HT-29 (cell line): ENCODE data around the gene PDE4A. TPM values are rescaled to one million over a fixed set of nuclear protein-coding genes. Genes with fewer than 3 reads are reported as not detected.
"Not testable (repeated sequence)": the region's sequence is repeated elsewhere in the genome, so short reads cannot be mapped to it uniquely, and the experiment has no call there.

Experiments
- DNase-seq: peaks from one replicate; pipeline ENCODE4 v3.0.0-alpha.2; 2015; ENCODE audit warnings: low spot score
- total RNA-seq: library from RNA; depleted of rRNA; stranded (reverse); fragments of >200 nt; shearing (Covaris generic); gene quantifications from 2 replicates; pipeline ENCODE4 v1.2.3, GENCODE V29; 2014; rRNA removed

PDE4A gene
- total RNA-seq = 0.16 and 0.36 TPM in 2 replicates

GRCh38 chr19:10420444-10421239 lies at the start of gene PDE4A:
Gene PDE4A, plus strand, starts transcription at chr19:10420538. Its CDS starts 227 bp downstream, at chr19:10420765.
- no peak for DNase-seq

GRCh38 chr19:10372690-10373089 lies 47.6 kb upstream of the PDE4A start:
- DNase-seq = no peak

- DNase-seq = no peak
Observed at GRCh38 chr19:10374931-10375330, 45.4 kb upstream of the PDE4A start.

GRCh38 chr19:10377140-10377640 lies 43.1 kb upstream of the PDE4A start:
- DNase-seq = not testable (repeated sequence)

- DNase-seq = no peak
Observed at GRCh38 chr19:10378124-10378523, 42.2 kb upstream of the PDE4A start.

- DNase-seq = no peak
Observed at GRCh38 chr19:10379880-10380312, 40.4 kb upstream of the PDE4A start.

GRCh38 chr19:10380313-10381102 lies 39.8 kb upstream of the PDE4A start, which contains the start of gene TYK2:
Gene TYK2, minus strand, starts transcription at chr19:10380572. Its CDS starts 2,166 bp downstream, at chr19:10378406.
- DNase-seq = peak; percentile 96

GRCh38 chr19:10383223-10383499 lies 37.2 kb upstream of the PDE4A start:
- DNase-seq = not testable (repeated sequence)

- DNase-seq = no peak
Observed at GRCh38 chr19:10384580-10384979, 35.8 kb upstream of the PDE4A start.

GRCh38 chr19:10388957-10389356 lies 31.4 kb upstream of the PDE4A start:
- DNase-seq = peak; percentile 90

- DNase-seq = no peak
Observed at GRCh38 chr19:10389863-10390262, 30.5 kb upstream of the PDE4A start.

GRCh38 chr19:10390652-10391286 lies 29.6 kb upstream of the PDE4A start:
- DNase-seq = peak; percentile 73

- DNase-seq = no peak
Observed at GRCh38 chr19:10392120-10392519, 28.2 kb upstream of the PDE4A start.

GRCh38 chr19:10393137-10393536 lies 27.2 kb upstream of the PDE4A start:
- DNase-seq = no peak

- no peak for DNase-seq
Observed at GRCh38 chr19:10395003-10395402, 25.3 kb upstream of the PDE4A start.

- no peak for DNase-seq
Observed at GRCh38 chr19:10395436-10395835, 24.9 kb upstream of the PDE4A start.

- DNase-seq = no peak
Observed at GRCh38 chr19:10395917-10396316, 24.4 kb upstream of the PDE4A start.

- DNase-seq = no peak
Observed at GRCh38 chr19:10398819-10399218, 21.5 kb upstream of the PDE4A start.

- DNase-seq = not testable (repeated sequence)
Observed at GRCh38 chr19:10399340-10399739, 21.0 kb upstream of the PDE4A start.

- no peak for DNase-seq
Observed at GRCh38 chr19:10399878-10400277, 20.5 kb upstream of the PDE4A start.

GRCh38 chr19:10402441-10403038 lies 17.8 kb upstream of the PDE4A start:
- peak; percentile 37 for DNase-seq
